C4-2B (cell line): ENCODE measurements around the gene ALDH9A1.
A peak's percentile ranks its signal among the peaks of the same experiment; 100 is the strongest.

Experiments
- CTCF ChIP-seq: fragments of 450-650 bp; conservative IDR thresholded peaks from 2 replicates; pipeline ENCODE4 v1.5.1; 2017; ENCODE audit warnings: mild to moderate bottlenecking
- ZFX ChIP-seq: fragments of 450-650 bp; IDR thresholded peaks from 2 replicates; pipeline ENCODE4 v1.6.1; 2017

GRCh38 chr1:165697881-165698760 lies at the start of gene ALDH9A1:
- TF ChIP-seq CTCF = peak; percentile 74
- TF ChIP-seq ZFX = peak; percentile 93
